ENCODE measurements around the gene PHAX.
A peak's percentile ranks its signal among the peaks of the same experiment; 100 is the strongest.
"Not testable (repeated sequence)": the region's sequence is repeated elsewhere in the genome, so short reads cannot be mapped to it uniquely, and the experiment has no call there.

PHAX gene

GRCh38 chr5:126600631-126601511 is at the start of gene PHAX:
Gene PHAX (plus strand): TSS chr5:126600947. CDS start chr5:126600963, 16 bp downstream.
- peak; percentile 89 for DNase-seq

DNA sequence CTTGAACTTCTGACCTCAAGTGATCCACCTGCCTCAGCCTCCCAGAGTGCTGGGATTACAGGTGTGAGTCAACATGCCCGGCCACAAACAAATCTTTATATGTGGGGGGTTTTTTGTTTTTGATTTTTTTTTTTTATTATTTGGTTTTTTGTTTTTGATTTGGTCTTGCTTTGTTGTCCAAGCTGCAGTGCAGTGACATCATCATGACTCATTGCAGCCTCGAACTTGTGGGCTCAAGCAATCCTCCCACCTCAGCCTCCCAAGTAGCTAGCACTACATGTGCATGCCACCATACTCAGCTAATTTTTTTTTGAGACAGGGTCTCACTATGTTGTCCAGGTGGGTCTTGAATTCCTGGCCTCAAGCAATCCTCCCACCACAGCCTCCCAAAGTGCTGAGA is 48.1 kb upstream of the PHAX start:
- DNase-seq: no peak

DNA sequence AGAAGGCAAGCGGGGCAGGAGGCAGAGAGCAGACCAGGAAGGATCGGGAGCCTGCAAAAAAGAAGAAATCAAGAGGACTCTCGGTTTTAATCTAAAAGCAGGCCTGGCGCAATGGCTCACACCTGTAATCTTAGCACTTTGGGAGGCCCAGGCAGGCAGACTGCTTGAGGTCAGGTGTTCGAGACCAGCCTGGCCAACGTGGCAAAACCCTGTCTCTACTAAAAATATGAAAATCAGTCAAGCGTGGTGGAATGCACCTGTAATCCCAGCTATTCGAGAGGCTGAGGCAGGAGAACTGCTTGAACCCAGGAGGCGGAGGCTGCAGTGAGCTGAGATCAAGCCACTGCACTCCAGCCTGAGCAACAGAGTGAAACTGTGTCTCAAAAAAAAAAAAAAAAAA is 45.6 kb upstream of the PHAX start:
- DNase-seq: not testable (repeated sequence)

- no peak for DNase-seq
Observed at GRCh38 chr5:126561908-126562307, 38.8 kb upstream of the PHAX start.

- DNase-seq: no peak
Observed at GRCh38 chr5:126562823-126563222, 37.9 kb upstream of the PHAX start.

GRCh38 chr5:126568206-126568755 is 32.5 kb upstream of the PHAX start:
- no peak for DNase-seq

GRCh38 chr5:126575644-126576043 is 25.1 kb upstream of the PHAX start:
- no peak for DNase-seq

DNA sequence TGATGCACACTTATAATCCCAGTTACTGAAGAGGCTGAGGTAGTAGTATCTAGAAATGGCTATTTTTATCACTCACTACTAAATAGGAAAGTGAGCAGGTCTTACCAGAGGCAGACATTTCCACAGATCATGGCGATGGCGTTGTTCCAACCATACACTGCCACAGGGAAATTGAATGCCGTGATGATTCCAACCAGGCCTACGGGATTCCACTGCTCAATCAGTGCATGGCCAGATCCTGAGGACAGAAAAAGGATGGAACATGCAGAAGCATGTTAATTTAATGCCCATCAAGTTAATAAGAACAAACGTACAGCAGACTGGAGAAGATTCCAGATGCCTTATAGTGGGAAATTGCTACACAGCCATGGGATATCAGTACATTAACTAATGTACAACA is 23.8 kb upstream of the PHAX start:
- no peak for DNase-seq

- DNase-seq: no peak
Observed at GRCh38 chr5:126577415-126577814, 23.3 kb upstream of the PHAX start.

DNA sequence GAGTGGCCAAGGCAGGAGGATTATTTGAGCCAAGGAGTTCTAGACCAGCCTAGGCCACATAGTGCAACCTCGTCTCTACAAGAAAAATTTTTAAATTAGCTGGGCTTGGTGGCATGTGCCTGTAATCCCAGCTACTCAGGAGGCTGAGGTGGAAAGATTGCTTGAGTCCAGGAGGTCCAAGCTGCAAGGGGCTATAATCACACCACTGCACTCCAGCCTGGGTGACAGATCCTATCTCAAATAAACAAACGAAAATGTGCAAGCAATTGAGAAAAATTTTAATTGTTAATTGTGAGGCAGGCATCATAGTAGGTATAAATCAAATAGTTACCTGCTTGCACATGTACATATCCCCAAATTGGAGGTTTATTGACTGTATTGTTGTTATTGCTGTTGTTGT is 21.0 kb upstream of the PHAX start:
- no peak for DNase-seq

GRCh38 chr5:126583761-126584160 is 17.0 kb upstream of the PHAX start:
- no peak for DNase-seq

DNA sequence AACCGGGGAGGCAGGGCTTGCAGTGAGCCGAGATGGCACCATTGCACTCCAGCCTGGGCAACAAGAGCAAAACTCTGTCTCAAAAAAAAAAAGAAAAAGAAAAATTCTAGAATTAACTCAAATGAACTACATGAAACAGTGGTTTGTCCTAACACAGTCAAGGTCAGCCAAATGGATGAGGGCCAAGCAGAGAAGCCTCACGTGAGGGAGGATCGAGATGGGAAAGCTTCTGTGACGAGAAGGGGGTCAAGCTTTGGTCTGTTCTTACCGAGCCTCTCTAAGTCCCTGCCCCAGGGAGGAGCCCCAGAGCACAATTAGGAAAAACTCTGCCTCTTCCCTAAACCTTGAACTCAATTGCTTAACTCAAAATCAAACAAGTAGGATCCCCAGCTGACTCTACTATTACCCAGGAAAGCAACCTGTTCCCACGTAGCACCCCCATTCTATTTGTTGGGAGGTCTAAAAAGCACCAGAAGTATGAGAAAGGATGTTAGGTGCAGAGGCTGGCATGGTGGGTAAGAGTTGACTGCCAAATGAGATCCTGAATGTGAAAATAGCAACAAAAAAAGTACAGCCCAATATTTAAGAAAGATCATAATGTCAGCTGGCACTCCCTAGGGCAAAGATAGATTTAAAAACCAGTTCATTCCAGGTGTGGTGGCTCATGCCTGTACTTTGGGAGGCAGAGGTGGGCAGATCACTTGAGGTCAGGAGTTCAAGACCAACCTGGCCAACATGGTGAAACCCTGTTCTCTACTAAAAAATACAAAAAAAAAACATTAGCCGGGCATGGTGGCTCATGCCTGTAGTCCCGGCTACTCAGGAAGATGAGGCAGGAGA is 13.0 kb upstream of the PHAX start:
- DNase-seq: no peak

DNA sequence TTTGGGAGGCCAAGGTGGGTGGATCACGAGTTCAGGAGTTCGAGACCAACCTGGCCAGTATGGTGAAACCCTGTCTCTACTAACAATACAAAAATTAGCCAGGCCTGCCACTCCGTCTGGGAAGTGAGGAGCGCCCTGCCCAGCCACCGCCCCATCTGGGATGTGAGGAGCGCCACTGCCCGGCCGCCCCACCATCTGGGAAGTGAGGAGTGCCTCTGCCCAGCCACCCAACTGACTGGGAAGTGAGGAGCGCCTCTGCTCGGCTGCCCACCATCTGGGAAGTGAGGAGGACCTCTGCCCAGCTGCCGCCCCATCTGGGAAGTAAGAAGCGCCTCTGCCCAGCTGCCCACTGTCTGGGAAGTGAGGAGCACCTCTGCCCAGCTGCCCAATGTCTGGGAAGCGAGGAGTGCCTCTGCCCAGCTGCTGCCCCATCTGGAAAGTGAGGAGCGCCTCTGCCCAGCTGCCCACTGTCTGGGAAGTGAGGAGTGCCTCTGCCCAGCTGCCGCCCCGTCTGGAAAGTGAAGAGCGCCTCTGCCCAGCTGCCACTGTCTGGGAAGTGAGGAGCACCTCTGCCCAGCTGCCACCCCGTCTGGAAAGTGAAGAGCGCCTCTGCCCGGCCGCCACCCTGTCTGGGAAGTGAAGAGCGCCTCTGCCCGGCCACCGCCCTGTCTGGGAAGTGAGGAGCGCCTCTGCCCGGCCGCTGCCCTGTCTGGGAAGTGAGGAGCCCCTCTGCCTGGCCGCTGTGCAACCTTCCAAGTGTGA is 11.0 kb upstream of the PHAX start:
- DNase-seq: no peak

DNA sequence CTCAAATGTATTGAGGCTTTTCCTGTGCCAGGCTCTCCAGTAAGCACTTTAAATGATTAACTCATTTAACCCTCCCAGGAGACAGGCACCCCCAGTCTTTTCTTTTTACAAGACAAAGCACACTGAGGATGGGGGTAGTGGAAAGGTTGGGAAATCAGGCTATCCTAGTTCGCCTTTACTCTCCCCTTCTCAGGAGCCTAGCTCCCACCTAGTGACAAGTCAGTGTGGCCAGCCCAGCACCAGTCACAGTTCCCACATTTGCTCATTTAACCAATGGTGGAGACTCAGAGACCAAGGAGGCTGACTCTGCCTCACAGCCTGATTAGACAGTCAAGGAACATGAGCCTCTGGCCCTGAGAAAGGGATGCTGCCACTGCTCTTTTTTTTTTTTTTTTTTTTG is 9.2 kb upstream of the PHAX start:
- DNase-seq: no peak

DNA sequence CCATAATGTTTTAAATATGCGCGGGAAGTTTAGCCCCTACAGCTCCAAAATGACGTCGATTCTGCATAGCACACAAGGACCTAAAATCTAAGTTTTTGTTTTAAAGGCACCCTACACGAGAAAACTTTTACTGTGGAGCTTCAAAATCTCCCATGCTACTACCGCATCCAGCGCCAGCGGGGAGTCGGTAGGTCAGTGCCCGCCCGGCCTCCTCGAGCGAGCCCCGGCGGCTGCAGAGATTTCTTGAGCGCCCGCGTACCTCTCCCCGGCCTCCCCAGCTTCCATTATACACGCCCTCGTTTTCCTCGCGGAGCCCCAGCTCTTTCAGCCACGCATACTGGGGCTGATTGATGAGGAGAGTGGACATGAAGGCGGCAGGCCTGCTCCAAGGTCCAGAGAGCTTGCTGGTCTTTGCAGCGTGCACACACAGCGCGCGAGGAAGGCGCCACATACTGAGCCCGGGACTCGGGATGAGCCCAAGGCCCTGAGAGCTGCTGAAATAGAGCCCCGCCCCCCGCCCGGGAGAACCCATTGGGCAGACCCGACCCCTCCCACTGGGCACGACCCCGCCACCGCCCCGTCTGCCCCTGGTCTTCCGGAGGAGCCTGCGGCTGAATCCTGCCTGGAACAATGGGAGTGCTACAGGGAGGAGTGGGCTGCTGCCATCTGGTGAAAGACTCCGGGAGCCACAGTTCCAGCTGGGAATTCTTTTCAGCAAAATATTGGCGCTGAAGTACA is 5.8 kb upstream of the PHAX start, which contains the start of gene ALDH7A1:
Gene ALDH7A1 (minus strand): TSS at position 472 of the 738 bp plus-strand sequence. CDS start 21 bp downstream, at position 451.
- peak; percentile 45 for DNase-seq

- no peak for DNase-seq
Observed at GRCh38 chr5:126595486-126596083, 5.2 kb upstream of the PHAX start.

GRCh38 chr5:126597156-126597555 is 3.6 kb upstream of the PHAX start:
- no peak for DNase-seq

DNA sequence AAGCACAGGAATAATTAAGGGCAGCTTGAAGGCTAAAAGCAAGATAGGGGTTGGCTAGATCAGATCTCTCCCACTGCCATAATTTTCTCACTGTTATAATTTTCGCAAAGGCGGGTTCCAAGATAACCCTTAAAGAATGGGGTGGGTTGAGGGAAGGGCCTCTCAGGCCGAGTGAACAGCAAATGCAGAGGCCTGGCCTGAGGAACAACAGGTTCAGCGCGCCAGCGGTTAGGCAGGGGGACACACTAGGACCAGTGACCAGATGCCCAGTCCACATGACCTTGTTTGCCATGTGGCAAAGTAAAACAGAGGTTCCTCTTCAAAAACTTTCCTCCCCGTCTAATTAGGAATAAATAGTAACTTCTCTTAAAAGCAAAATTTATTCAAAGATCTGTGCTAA is 1.2 kb upstream of the PHAX start:
- no peak for DNase-seq

GRCh38 chr5:126599971-126600630 is 646 bp upstream of the PHAX start:
- not testable (repeated sequence) for DNase-seq

- no peak for DNase-seq
Observed at GRCh38 chr5:126603402-126603991, 2.8 kb downstream of the PHAX start.

DNA sequence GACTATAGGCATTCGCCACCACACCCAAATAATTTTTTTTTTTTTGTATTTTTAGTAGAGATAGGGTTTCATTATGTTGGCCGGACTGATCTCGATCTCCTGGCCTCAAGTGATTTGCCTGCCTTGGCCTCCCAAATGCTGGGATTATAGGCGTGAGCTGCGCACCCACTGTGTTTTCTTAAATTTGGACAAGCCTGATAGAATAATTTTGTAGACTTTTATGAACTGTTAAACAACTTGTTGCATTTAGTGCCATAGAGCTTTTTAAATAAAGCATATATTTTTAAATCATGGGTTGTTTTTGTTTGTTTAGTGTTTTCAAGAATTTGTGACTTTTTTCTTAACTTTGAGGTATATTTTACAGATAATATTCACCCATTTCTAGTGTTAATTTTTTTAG is 4.8 kb downstream of the PHAX start:
- no peak for DNase-seq
